HepG2 (cell line): ENCODE data around the gene MYD88. TPM values are rescaled to one million over a fixed set of nuclear protein-coding genes. Genes with fewer than 3 reads are reported as not detected.

Source experiments
- ATAC-seq: fragments of 200-7000 bp; cut with Tn5 transposase; 3 replicates; pipeline ENCODE4 v1.9.1; 2020; ENCODE audit warnings: mild to moderate bottlenecking, moderate library complexity
- BruUV-seq: library from RNA; stranded (reverse); fragments of 400-500 nt; replicated peaks from 2 replicates; lab custom pipeline; 2021; lab: Mats Ljungman, UMichigan
- CTCF ChIA-PET: fragments of 300-600 bp; formaldehyde crosslinking; extraction: SDS; loops from one replicate; lab custom pipeline; 2021; ENCODE audit warnings: low total read pairs, inconsistent platforms, low intra/inter-chr PET ratio; lab: Yijun Ruan, JAX
- POLR2A ChIA-PET: fragments of 350-600 bp; sonication (Branson Sonifier 250); formaldehyde crosslinking; loops from one replicate; lab custom pipeline; 2020; ENCODE audit warnings: antibody characterized with exemption, inconsistent platforms; lab: Yijun Ruan, JAX
- DNase-seq: peaks from one replicate; pipeline ENCODE4 v3.0.0-alpha.2; 2015; ENCODE audit warnings: low spot score
- FAIRE-seq: peaks from 3 replicates; lab custom pipeline; 2011; peaks lifted over from hg19 to GRCh38; lab: Jason Lieb, UNC
- H2AFZ ChIP-seq: one replicate; pipeline ENCODE4 v1.6.1; 2011; ENCODE audit warnings: low read length, inconsistent platforms
- H3K27ac ChIP-seq: fragments of 300-600 bp; 3 replicates; pipeline ENCODE4 v1.8.0; 2011; ENCODE audit warnings: mixed run types, mild to moderate bottlenecking, mixed read lengths, low read length, inconsistent platforms; ENCODE audit not compliant: insufficient read depth; ENCODE audit errors: extremely low read length
- H3K27me3 ChIP-seq, 2 experiments: fragments of 200-600 bp in 1 of 2; 2 replicates in 1 of 2; 3 replicates in 1 of 2; pipeline versions ENCODE4 v1.6.0 to v1.8.0; 2011; ENCODE audit warnings: low read length in 2 of 2, mild to moderate bottlenecking in 2 of 2, moderate library complexity in 2 of 2, inconsistent platforms in 1 of 2; ENCODE audit not compliant: insufficient read depth in 2 of 2, control insufficient read depth in 1 of 2
- H3K36me3 ChIP-seq, 2 experiments: fragments of 200-600 bp in 1 of 2; replicated peaks in 1 of 2; 2 replicates in 1 of 2; 3 replicates in 1 of 2; pipeline versions ENCODE4 v1.5.1 to v1.8.0; 2011; ENCODE audit warnings: low read length in 2 of 2, inconsistent platforms in 1 of 2; ENCODE audit not compliant: insufficient read depth in 2 of 2, control insufficient read depth in 1 of 2
- H3K4me1 ChIP-seq: 2 replicates; pipeline ENCODE4 v1.5.1; 2012; ENCODE audit warnings: low read length, inconsistent platforms; ENCODE audit not compliant: insufficient read depth
- H3K4me2 ChIP-seq: 2 replicates; pipeline ENCODE4 v1.6.0; 2011; ENCODE audit warnings: low read depth, low read length, inconsistent platforms
- H3K4me3 ChIP-seq, 3 experiments: fragments of 200-600 bp in 1 of 3; sonication (generic), shearing (Covaris generic) in 1 of 3; replicated peaks in 1 of 3; 2 replicates each; pipeline ENCODE4 v1.5.1; 2011 to 2016; ENCODE audit warnings: low read length in 3 of 3, inconsistent platforms in 2 of 3, low read depth in 2 of 3, mild to moderate bottlenecking in 2 of 3, control low read depth in 1 of 3, mixed read lengths in 1 of 3; ENCODE audit not compliant: insufficient read depth in 1 of 3
- H3K79me2 ChIP-seq: one replicate; pipeline ENCODE4 v1.6.1; 2011; ENCODE audit warnings: low read length, inconsistent platforms; ENCODE audit not compliant: insufficient read depth
- H3K9ac ChIP-seq: 2 replicates; pipeline ENCODE4 v1.6.0; 2011; ENCODE audit warnings: mild to moderate bottlenecking, low read depth, low read length, inconsistent platforms; ENCODE audit not compliant: insufficient read depth
- H3K9me3 ChIP-seq: 2 replicates; pipeline ENCODE4 v1.5.1; 2012; ENCODE audit warnings: mild to moderate bottlenecking, low read length
- H4K20me1 ChIP-seq: 2 replicates; pipeline ENCODE4 v1.6.0; 2011; ENCODE audit warnings: inconsistent platforms, mild to moderate bottlenecking, low read length, moderate library complexity; ENCODE audit not compliant: insufficient read depth
- AGO2 ChIP-seq: fragments of 200-400 bp; formaldehyde crosslinking; optimal IDR thresholded peaks from 2 replicates; pipeline ENCODE3; 2017; ENCODE audit warnings: mild to moderate bottlenecking, low read depth, low read length, moderate library complexity
- POLR2A ChIP-seq, 2 experiments: IDR thresholded peaks; 2 replicates each; pipeline ENCODE4 v1.6.1; 2011; ENCODE audit warnings: low read depth in 2 of 2, low read length in 2 of 2, mild to moderate bottlenecking in 1 of 2, moderate library complexity in 1 of 2; ENCODE audit not compliant: insufficient read depth in 1 of 2
- REST ChIP-seq, 2 experiments: IDR thresholded peaks; 2 replicates each; pipeline ENCODE4 v1.6.1; 2011 to 2012; ENCODE audit warnings: low read length in 2 of 2, borderline replicate concordance in 1 of 2, low read depth in 1 of 2, mild to moderate bottlenecking in 1 of 2, moderate library complexity in 1 of 2
- TOE1 ChIP-seq: sonication (generic); formaldehyde crosslinking; IDR thresholded peaks from 2 replicates; pipeline ENCODE4 v1.4.0; 2020; ENCODE audit warnings: mild to moderate bottlenecking, missing genetic modification reagents
- WGBS: methylation state at CpG from one replicate; pipeline ENCODE4 v1.1.6; 2017; ENCODE audit warnings: low lambda C conversion rate; 5-methylcytosine and 5-hydroxymethylcytosine counted together
- in situ Hi-C: cut with HindIII; loops from 2 replicates; pipeline ENCODE4 v1.10.0; 2017; ENCODE audit warnings: low pct_unique_long_range_greater_than_20kb; ENCODE audit not compliant: extremely low pct_ligation_motif_present
- intact Hi-C: fragments of 100-400 bp; cut with micrococcal nuclease; formaldehyde crosslinking; loops from one replicate; pipeline ENCODE4 v1.10.0; 2022; ENCODE audit not compliant: unreplicated experiment
- polyA plus RNA-seq, 8 experiments: library from polyadenylated mRNA; depleted of rRNA in 3 of 8; stranded (reverse) in 7 of 8; unstranded in 1 of 8; fragments of >200 nt; fragmentation: Illumina TruSeq in 4 of 8; extraction: Trizol in 4 of 8; gene quantifications; 2 replicates each; pipeline versions ENCODE4 v1.2.1 to v1.2.3, GENCODE V29; 2011 to 2016; ENCODE audit warnings: low read depth in 4 of 8, missing spikeins in 1 of 8, mixed read lengths in 1 of 8; ENCODE audit not compliant: insufficient read depth in 1 of 8
- total RNA-seq, 5 experiments: library from RNA; depleted of rRNA; stranded (reverse); fragments of >200 nt; fragmentation: Illumina TruSeq; extraction: Trizol; gene quantifications; 2 replicates each; pipeline ENCODE4 v1.2.3, GENCODE V29; 2016; ENCODE audit warnings: low read depth in 1 of 5

Gene MYD88
- total and polyA plus RNA-seq, 2 of the 13 experiments (the other 11 are each of a cell fraction or from before 2014, with no cell fraction given), result 7.6 to 32.7 TPM

GRCh38 chr3:38126121-38126892, 12.2 kb upstream of the MYD88 start:
- no peak overlapping the region for H3K9ac ChIP-seq
- ChIA-PET CTCF (no interaction called here), POLR2A (interaction anchor here (1.1 to 1.6 kb wide), 2 partner anchors 11 to 57 kb away, joined by 3 to 7 read pairs; partner anchors contain the start of gene ACAA1)
- DNase-seq, result no peak
- H3K4me2 ChIP-seq, result no peak overlapping the region
- no peak overlapping the region for H3K4me3 ChIP-seq
- no peak for FAIRE-seq
- no peak overlapping the region for H2AFZ ChIP-seq
- in situ Hi-C loops, result loop anchor here (25.0 kb wide), 1 partner anchor 336 kb away; the partner anchor contains the start of gene ACVR2B
- H3K27me3 ChIP-seq, result no peaks in the 10 kb centered on the region
- intact Hi-C loops, result no loop called here
- WGBS, result no CpG with 5 or more reads among the region's 6 CpGs
- H3K9me3 ChIP-seq, result no peaks in the 10 kb centered on the region
- H3K27ac ChIP-seq, result peak overlapping the region; percentile 11
- no TSS peak for BruUV-seq
- H3K4me1 ChIP-seq, result peaks cover 92% of the 10 kb centered on the region
- H3K79me2 ChIP-seq, result peaks cover 34% of the 10 kb centered on the region
- peak; percentile 16 for TF ChIP-seq AGO2
- TF ChIP-seq REST (IDR thresholded peaks at IDR 0.05; ENCODE audit: borderline replicate concordance in 1 of 2, low read depth in 1 of 2, low read length in 2 of 2), result peak; percentile 38 to 87
- TF ChIP-seq POLR2A (IDR thresholded peaks at IDR 0.05; ENCODE audit: insufficient read depth in 1 of 2, low read depth in 2 of 2, low read length in 2 of 2), result 0 out of 4 replicates have a peak, but pooled peaks have one; percentile 23 to 26
- TF ChIP-seq TOE1 (CRISPR knock-in tag), result no peak
- H4K20me1 ChIP-seq, result peaks cover 56% of the 10 kb centered on the region
- ATAC-seq, result no peak; the same call in 2 of the 3 replicates
- peaks cover 50 to 93% of the 10 kb centered on the region in 2 experiments for H3K36me3 ChIP-seq
